SK-N-SH treated with all-trans-retinoic acid at 6 μM for 48 hours (cell line): ENCODE results near the gene TBL1X.

Experiments used
- CSRNP3 ChIP-seq: fragments of 250-450 bp; sonication (Bioruptor Pico); IDR thresholded peaks from 2 replicates; pipeline ENCODE4 v1.5.1; 2021; ENCODE audit warnings: mild to moderate bottlenecking, moderate library complexity
- ESRRG ChIP-seq: fragments of 250-450 bp; sonication (Bioruptor Pico); IDR thresholded peaks from 2 replicates; pipeline ENCODE4 v1.6.1; 2021; ENCODE audit warnings: mild to moderate bottlenecking
- POU6F1 ChIP-seq: fragments of 250-450 bp; sonication (Bioruptor Pico); IDR thresholded peaks from 2 replicates; pipeline ENCODE4 v1.8.0; 2021; ENCODE audit warnings: low read depth, mild to moderate bottlenecking, moderate library complexity, borderline replicate concordance
- RARB ChIP-seq: fragments of 250-450 bp; sonication (Bioruptor Pico); IDR thresholded peaks from 2 replicates; pipeline ENCODE4 v1.8.0; 2021; ENCODE audit warnings: mild to moderate bottlenecking, moderate library complexity
- TSHZ2 ChIP-seq: fragments of 250-450 bp; sonication (Bioruptor Pico); IDR thresholded peaks from 2 replicates; pipeline ENCODE4 v1.5.0; 2020; ENCODE audit warnings: mild to moderate bottlenecking, moderate library complexity
- ZFP30 ChIP-seq: fragments of 450-650 bp; formaldehyde crosslinking; IDR thresholded peaks from 2 replicates; pipeline ENCODE4 v1.5.0; 2022; ENCODE audit warnings: mild to moderate bottlenecking, moderate library complexity

GRCh38 chrX:9577555-9577954 lies 112.7 kb downstream of the TBL1X start:
- TF ChIP-seq ZFP30 (CRISPR knock-in tag) (no peak), CSRNP3 (CRISPR knock-in tag) (no peak), RARB (CRISPR knock-in tag) (no peak), POU6F1 (CRISPR knock-in tag) (no peak), ESRRG (no peak), TSHZ2 (CRISPR knock-in tag) (no peak)
